Caki2 (cell line): Measurements from ENCODE around the gene LYVE1. TPM values are rescaled to one million over a fixed set of nuclear protein-coding genes. Genes with fewer than 3 reads are reported as not detected.

Experiments used
- DNase-seq: peaks from one replicate; pipeline ENCODE4 v3.0.0-alpha.2; 2015; ENCODE audit warnings: low read depth
- in situ Hi-C: cut with HindIII; loops from 2 replicates; pipeline ENCODE4 v1.10.0; 2016; ENCODE audit warnings: low sequenced_read_pairs, low pct_unique_long_range_greater_than_20kb, mixed read lengths
- total RNA-seq: library from RNA; depleted of rRNA; stranded (reverse); fragments of >200 nt; shearing (Covaris generic); gene quantifications from 2 replicates; pipeline ENCODE4 v1.2.3, GENCODE V29; 2014; ENCODE audit warnings: low replicate concordance; rRNA removed

The LYVE1 gene
- total RNA-seq = not detected in 2 replicates

- DNase-seq = no peak
- in situ Hi-C loops = no loop called here
Measured at GRCh38 chr11:10568486-10568941, at the start of gene LYVE1. Gene LYVE1, minus strand, starts transcription at chr11:10568665. Its CDS starts 133 bp downstream, at chr11:10568532.

- in situ Hi-C loops = no loop called here
- DNase-seq = no peak
Measured at GRCh38 chr11:10617551-10617950, 49.1 kb upstream of the LYVE1 start.

GRCh38 chr11:10611979-10612862 is 43.8 kb upstream of the LYVE1 start:
- in situ Hi-C loops = no loop called here
- no peak for DNase-seq

- in situ Hi-C loops = no loop called here
- DNase-seq = no peak
Measured at GRCh38 chr11:10609636-10610035, 41.2 kb upstream of the LYVE1 start.

GRCh38 chr11:10608584-10608983 is 40.1 kb upstream of the LYVE1 start:
- in situ Hi-C loops = no loop called here
- no peak for DNase-seq

GRCh38 chr11:10607462-10608132 is 39.1 kb upstream of the LYVE1 start:
- in situ Hi-C loops = no loop called here
- DNase-seq = no peak

- no peak for DNase-seq
- in situ Hi-C loops = no loop called here
Measured at GRCh38 chr11:10606536-10607208, 38.2 kb upstream of the LYVE1 start.

- no peak for DNase-seq
- in situ Hi-C loops = no loop called here
Measured at GRCh38 chr11:10605941-10606381, 37.5 kb upstream of the LYVE1 start.

GRCh38 chr11:10604798-10605197 is 36.3 kb upstream of the LYVE1 start:
- DNase-seq = no peak
- in situ Hi-C loops = no loop called here

- in situ Hi-C loops = no loop called here
- no peak for DNase-seq
Measured at GRCh38 chr11:10604340-10604748, 35.9 kb upstream of the LYVE1 start.

- in situ Hi-C loops = no loop called here
Measured at GRCh38 chr11:10603721-10604297, 35.3 kb upstream of the LYVE1 start.

GRCh38 chr11:10602945-10603344 is 34.5 kb upstream of the LYVE1 start:
- no peak for DNase-seq
- in situ Hi-C loops = no loop called here

More at GRCh38 chr11:10603721-10604297, 35.3 kb upstream of the LYVE1 start:
- DNase-seq = no peak

GRCh38 chr11:10602366-10602765 is 33.9 kb upstream of the LYVE1 start:
- DNase-seq = no peak
- in situ Hi-C loops = no loop called here

GRCh38 chr11:10601837-10602236 is 33.4 kb upstream of the LYVE1 start:
- in situ Hi-C loops = no loop called here
- no peak for DNase-seq

- in situ Hi-C loops = no loop called here
- no peak for DNase-seq
Measured at GRCh38 chr11:10600570-10601248, 32.2 kb upstream of the LYVE1 start.

- DNase-seq = no peak
Measured at GRCh38 chr11:10599388-10600175, 31.1 kb upstream of the LYVE1 start.

GRCh38 chr11:10598816-10599215 is 30.4 kb upstream of the LYVE1 start:
- no peak for DNase-seq
- in situ Hi-C loops = no loop called here

More at GRCh38 chr11:10599388-10600175, 31.1 kb upstream of the LYVE1 start:
- in situ Hi-C loops = no loop called here
